OCI-LY7 (cell line): ENCODE measurements around the gene KCNA2.

Experiments used
- CTCF ChIP-seq: fragments of 200-600 bp; sonication (generic); conservative IDR thresholded peaks from 2 replicates; pipeline ENCODE4 v1.5.1; 2014; ENCODE audit warnings: mild to moderate bottlenecking, antibody characterized with exemption, low read length, moderate library complexity, mixed read lengths
- EZH2phosphoT487 ChIP-seq: fragments of 200-600 bp; sonication (generic); IDR thresholded peaks from 2 replicates; pipeline ENCODE4 v1.6.1; 2018; ENCODE audit warnings: low read depth, borderline replicate concordance, mild to moderate bottlenecking, mixed run types, antibody characterized with exemption, low read length, moderate library complexity, mixed read lengths

GRCh38 chr1:110636149-110636935 is 30.2 kb upstream of the KCNA2 start:
- no peak for TF ChIP-seq CTCF
- TF ChIP-seq EZH2phosphoT487, result no peak
